Measurements from ENCODE around the gene MYBBP1A.

Gene MYBBP1A

GRCh38 chr17:4559139-4559791 lies 4.1 kb upstream of the MYBBP1A start:
- Histone ChIP-seq H3K9me2 (replicated peaks; ENCODE audit: insufficient read depth, low read length) (no peaks in the 10 kb centered on the region), H3F3A (ENCODE audit: insufficient read depth, low read length) (peaks cover 16% of the 10 kb centered on the region), H3K4me2 (ENCODE audit: low read depth, low read length) (no peak overlapping the region), H3K27me3 (replicated peaks; ENCODE audit: insufficient read depth, low read length) (no peaks in the 10 kb centered on the region), H3K4me1 (ENCODE audit: low read length) (peaks cover 30% of the 10 kb centered on the region), H3K9me3 (replicated peaks; ENCODE audit: insufficient read depth, low read length) (no peaks in the 10 kb centered on the region), H4K20me1 (ENCODE audit: insufficient read depth, low read length) (no peaks in the 10 kb centered on the region), H3K9ac (ENCODE audit: low read length) (no peak overlapping the region), H3K27ac (ENCODE audit: low read length) (no peak overlapping the region), H3K79me2 (ENCODE audit: low read length) (peaks cover 13% of the 10 kb centered on the region), H2AFZ (ENCODE audit: low read length) (no peak overlapping the region), H3K4me3 (ENCODE audit: low read length) (no peak overlapping the region), H3K36me3 (replicated peaks; ENCODE audit: insufficient read depth, low read length) (no peaks in the 10 kb centered on the region)
- TF ChIP-seq EZH2 (optimal IDR thresholded peaks at IDR 0.05; ENCODE audit: low read depth, low read length) (no peak), CTCF (IDR thresholded peaks at IDR 0.05; ENCODE audit: low read length) (no peak), EZH2phosphoT487 (IDR thresholded peaks at IDR 0.05; ENCODE audit: low read length) (no peak)
- DNase-seq = no peak

- H3K4me3 ChIP-seq (ENCODE audit: low read length) = no peak overlapping the region
- no peak overlapping the region for H3K9ac ChIP-seq (ENCODE audit: low read length)
- TF ChIP-seq EZH2 (optimal IDR thresholded peaks at IDR 0.05; ENCODE audit: low read depth, low read length) (no peak), CTCF (IDR thresholded peaks at IDR 0.05; ENCODE audit: low read length) (no peak), EZH2phosphoT487 (IDR thresholded peaks at IDR 0.05; ENCODE audit: low read length) (no peak)
- H3K4me1 ChIP-seq (ENCODE audit: low read length) = peaks cover 36% of the 10 kb centered on the region
- no peak overlapping the region for H2AFZ ChIP-seq (ENCODE audit: low read length)
- H3K27me3 ChIP-seq (replicated peaks; ENCODE audit: insufficient read depth, low read length) = no peaks in the 10 kb centered on the region
- H4K20me1 ChIP-seq (ENCODE audit: insufficient read depth, low read length) = no peaks in the 10 kb centered on the region
- H3K36me3 ChIP-seq (replicated peaks; ENCODE audit: insufficient read depth, low read length) = 0 out of 2 replicates have a peak, but pooled peaks cover 3% of the 10 kb centered on the region
- no peaks in the 10 kb centered on the region for H3K9me2 ChIP-seq (replicated peaks; ENCODE audit: insufficient read depth, low read length)
- no peak overlapping the region for H3K27ac ChIP-seq (ENCODE audit: low read length)
- peaks cover 22% of the 10 kb centered on the region for H3K79me2 ChIP-seq (ENCODE audit: low read length)
- H3K9me3 ChIP-seq (replicated peaks; ENCODE audit: insufficient read depth, low read length) = no peaks in the 10 kb centered on the region
- no peak overlapping the region for H3K4me2 ChIP-seq (ENCODE audit: low read depth, low read length)
- DNase-seq = no peak
- H3F3A ChIP-seq (ENCODE audit: insufficient read depth, low read length) = peaks cover 16% of the 10 kb centered on the region
Measured at GRCh38 chr17:4558347-4558971, 3.3 kb upstream of the MYBBP1A start.

- Histone ChIP-seq H2AFZ (ENCODE audit: low read length) (no peak overlapping the region), H3K9me2 (replicated peaks; ENCODE audit: insufficient read depth, low read length) (no peaks in the 10 kb centered on the region), H3K4me3 (ENCODE audit: low read length) (no peak overlapping the region), H3K79me2 (ENCODE audit: low read length) (peaks cover 28% of the 10 kb centered on the region), H3K4me1 (ENCODE audit: low read length) (peaks cover 31% of the 10 kb centered on the region), H3K4me2 (ENCODE audit: low read depth, low read length) (no peak overlapping the region), H4K20me1 (ENCODE audit: insufficient read depth, low read length) (no peaks in the 10 kb centered on the region), H3F3A (ENCODE audit: insufficient read depth, low read length) (peaks cover 16% of the 10 kb centered on the region), H3K9me3 (replicated peaks; ENCODE audit: insufficient read depth, low read length) (no peaks in the 10 kb centered on the region), H3K27me3 (replicated peaks; ENCODE audit: insufficient read depth, low read length) (no peaks in the 10 kb centered on the region), H3K36me3 (replicated peaks; ENCODE audit: insufficient read depth, low read length) (0 out of 2 replicates have a peak, but pooled peaks cover 6% of the 10 kb centered on the region), H3K27ac (ENCODE audit: low read length) (no peak overlapping the region), H3K9ac (ENCODE audit: low read length) (no peak overlapping the region)
- no peak for TF ChIP-seq EZH2 (optimal IDR thresholded peaks at IDR 0.05; ENCODE audit: low read depth, low read length)
- TF ChIP-seq CTCF (IDR thresholded peaks at IDR 0.05; ENCODE audit: low read length) = no peak
- no peak for TF ChIP-seq EZH2phosphoT487 (IDR thresholded peaks at IDR 0.05; ENCODE audit: low read length)
- DNase-seq = no peak
Measured at GRCh38 chr17:4557626-4558346, 2.6 kb upstream of the MYBBP1A start.

Measured in MM.1S (cell line).